Muscle layer of colon (tissue), 2 donors: Measurements from ENCODE around the gene MAP1LC3A.

Experiments
- H3K27ac ChIP-seq: one replicate; pipeline ENCODE4 v1.7.0; 2013; ENCODE audit warnings: low read depth, mild to moderate bottlenecking, low read length, moderate library complexity
- H3K27me3 ChIP-seq, 2 donors: one replicate each; pipeline ENCODE4 v1.7.0; 2013; ENCODE audit warnings: low read length in 2 of 2, mild to moderate bottlenecking in 2 of 2; ENCODE audit not compliant: insufficient read depth in 2 of 2, control insufficient read depth in 1 of 2
- H3K36me3 ChIP-seq: one replicate; pipeline ENCODE4 v1.7.0; 2013; ENCODE audit warnings: mild to moderate bottlenecking, low read length; ENCODE audit not compliant: insufficient read depth
- H3K4me1 ChIP-seq: one replicate; pipeline ENCODE4 v1.7.0; 2013; ENCODE audit warnings: mild to moderate bottlenecking, low read length; ENCODE audit not compliant: insufficient read depth
- H3K4me3 ChIP-seq, 2 donors: one replicate each; pipeline ENCODE4 v1.7.0; 2013; ENCODE audit warnings: low read length in 2 of 2, low read depth in 1 of 2, mild to moderate bottlenecking in 1 of 2, moderate library complexity in 1 of 2
- H3K9ac ChIP-seq: one replicate; pipeline ENCODE4 v1.7.0; 2013; ENCODE audit warnings: low read length
- H3K9me3 ChIP-seq: one replicate; pipeline ENCODE4 v1.7.0; 2013; ENCODE audit warnings: mild to moderate bottlenecking, low read length
- donor health status: abdominal sarcoma.
- donor health status: Adenocarcinoma of cecum.

MAP1LC3A gene

DNA sequence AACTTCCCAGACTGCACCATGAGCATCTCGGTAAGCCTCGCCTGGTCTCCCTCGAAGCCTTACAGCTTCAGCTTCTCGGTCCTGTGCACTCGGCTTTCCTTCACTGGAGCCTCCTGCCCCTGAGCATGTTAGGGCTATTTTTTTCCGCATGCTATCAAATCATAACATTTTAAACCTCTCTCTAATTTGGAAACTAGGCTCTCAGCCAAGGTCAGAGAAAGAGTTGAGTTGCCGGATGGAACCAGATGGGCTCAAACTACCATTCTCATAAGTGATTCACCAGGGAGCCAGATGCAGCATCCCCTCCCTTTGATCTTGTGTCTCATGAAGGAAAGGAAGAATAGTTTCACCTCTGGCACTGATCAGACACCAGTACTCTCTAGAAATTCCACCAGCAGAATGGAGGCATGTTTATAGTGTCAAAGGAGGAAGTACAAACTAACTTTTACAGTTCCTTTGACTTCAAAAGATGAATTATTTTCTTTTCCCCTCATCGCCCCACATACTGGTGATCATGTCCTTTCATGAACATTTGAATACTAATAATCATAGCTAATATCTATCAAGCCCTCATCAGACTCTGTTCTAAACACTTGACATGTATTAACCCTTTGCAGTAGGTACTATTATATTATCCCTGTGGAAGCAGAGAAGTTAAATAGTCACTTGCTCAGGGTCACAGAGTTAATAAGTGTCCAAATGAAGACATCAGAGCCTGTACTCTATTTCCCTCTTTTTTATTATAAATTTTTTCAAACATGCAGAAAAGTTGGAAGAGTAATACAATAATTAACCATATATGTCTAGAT, 46.7 kb downstream of the MAP1LC3A start:
- Histone ChIP-seq H3K9me3 (no peaks in the 10 kb centered on the region), H3K9ac (no peak overlapping the region), H3K4me1 (peaks cover 10% of the 10 kb centered on the region), H3K27me3 (no peaks in the 10 kb centered on the region), H3K27ac (no peak overlapping the region), H3K36me3 (no peaks in the 10 kb centered on the region), H3K4me3 (no peak overlapping the region)

DNA sequence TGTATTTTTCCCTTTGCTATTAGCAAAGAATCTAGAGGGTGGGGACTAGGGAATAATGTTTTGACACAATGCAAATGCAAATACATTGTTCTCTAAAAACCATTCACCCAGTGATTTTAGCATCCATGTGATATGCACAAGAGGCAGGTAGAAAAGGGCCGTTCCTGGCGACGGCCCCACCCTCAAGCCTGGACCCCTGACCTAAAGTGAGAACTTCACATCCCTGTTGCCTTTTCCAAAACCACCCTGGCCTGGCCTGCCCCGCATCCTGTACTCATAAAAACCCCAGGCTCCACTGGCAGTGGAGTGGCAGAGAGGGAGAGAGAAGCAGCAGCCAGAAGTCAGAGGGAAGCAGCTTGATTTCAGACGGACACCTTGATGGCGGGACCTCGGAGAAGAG, 48.5 kb downstream of the MAP1LC3A start:
- H3K9ac ChIP-seq = no peak overlapping the region
- H3K36me3 ChIP-seq = no peaks in the 10 kb centered on the region
- H3K27ac ChIP-seq = no peak overlapping the region
- H3K9me3 ChIP-seq = no peaks in the 10 kb centered on the region
- H3K4me3 ChIP-seq = no peak overlapping the region
- no peaks in the 10 kb centered on the region for H3K27me3 ChIP-seq
- H3K4me1 ChIP-seq = peaks cover 10% of the 10 kb centered on the region
